Lower lobe of right lung (tissue), 2 donors: ENCODE measurements around the gene CAMK2G. TPM values are rescaled to one million over a fixed set of nuclear protein-coding genes. Genes with fewer than 3 reads are reported as not detected.

Experiments
- ATAC-seq, 2 donors: fragments of 200-7000 bp; cut with Tn5 transposase; one replicate each; pipeline ENCODE4 v1.9.1; 2020 to 2022; ENCODE audit warnings: mild to moderate bottlenecking in 2 of 2, moderate library complexity in 2 of 2
- DNase-seq: peaks from one replicate; pipeline ENCODE4 v3.0.0-alpha.2; 2020
- H3K27ac ChIP-seq: fragments of 200-600 bp; one replicate; pipeline ENCODE4 v1.8.0; 2022
- H3K27me3 ChIP-seq: fragments of 200-600 bp; one replicate; pipeline ENCODE4 v1.8.0; 2022; ENCODE audit warnings: low read depth
- H3K36me3 ChIP-seq: fragments of 200-600 bp; one replicate; pipeline ENCODE4 v1.8.0; 2022; ENCODE audit warnings: mild to moderate bottlenecking
- H3K4me1 ChIP-seq: fragments of 200-600 bp; one replicate; pipeline ENCODE4 v1.8.0; 2022
- H3K4me3 ChIP-seq: fragments of 200-600 bp; one replicate; pipeline ENCODE4 v1.8.0; 2022; ENCODE audit warnings: mild to moderate bottlenecking
- H3K9me3 ChIP-seq: fragments of 200-600 bp; one replicate; pipeline ENCODE4 v1.8.0; 2022
- intact Hi-C: fragments of 100-400 bp; cut with DNase I; formaldehyde crosslinking; loops from one replicate; pipeline ENCODE4 v1.11.0; 2022
- total RNA-seq: library from RNA; stranded (reverse); fragmentation: NEBNext Ultra II Directional; extraction: Animal tissue kit (Norgen Biotek cat#: 25700); gene quantifications from one replicate; pipeline ENCODE4 v1.2.1, GENCODE V29; 2021
- TF ChIP-seq, protein P1 (sequence below): fragments of 200-600 bp; IDR thresholded peaks from one replicate; pipeline ENCODE4 v1.8.0; 2022; ENCODE audit warnings: antibody characterized with exemption, mild to moderate bottlenecking
- donor health status: DM: no; HTN: yes; CAD: no; lungs with severe emphysema.

CAMK2G gene
- total RNA-seq, 1 donor from 2014 or later: 38.4 TPM

GRCh38 chr10:73857446-73857845 lies 16.9 kb downstream of the CAMK2G start:
- DNase-seq (no peak), ATAC-seq (no peak)
- no peak overlapping the region for H3K27ac ChIP-seq
- peaks cover 7% of the 10 kb centered on the region for H3K4me1 ChIP-seq
- H3K27me3 ChIP-seq: no peaks in the 10 kb centered on the region
- intact Hi-C loops: no loop called here
- TF ChIP-seq, protein P1, sequence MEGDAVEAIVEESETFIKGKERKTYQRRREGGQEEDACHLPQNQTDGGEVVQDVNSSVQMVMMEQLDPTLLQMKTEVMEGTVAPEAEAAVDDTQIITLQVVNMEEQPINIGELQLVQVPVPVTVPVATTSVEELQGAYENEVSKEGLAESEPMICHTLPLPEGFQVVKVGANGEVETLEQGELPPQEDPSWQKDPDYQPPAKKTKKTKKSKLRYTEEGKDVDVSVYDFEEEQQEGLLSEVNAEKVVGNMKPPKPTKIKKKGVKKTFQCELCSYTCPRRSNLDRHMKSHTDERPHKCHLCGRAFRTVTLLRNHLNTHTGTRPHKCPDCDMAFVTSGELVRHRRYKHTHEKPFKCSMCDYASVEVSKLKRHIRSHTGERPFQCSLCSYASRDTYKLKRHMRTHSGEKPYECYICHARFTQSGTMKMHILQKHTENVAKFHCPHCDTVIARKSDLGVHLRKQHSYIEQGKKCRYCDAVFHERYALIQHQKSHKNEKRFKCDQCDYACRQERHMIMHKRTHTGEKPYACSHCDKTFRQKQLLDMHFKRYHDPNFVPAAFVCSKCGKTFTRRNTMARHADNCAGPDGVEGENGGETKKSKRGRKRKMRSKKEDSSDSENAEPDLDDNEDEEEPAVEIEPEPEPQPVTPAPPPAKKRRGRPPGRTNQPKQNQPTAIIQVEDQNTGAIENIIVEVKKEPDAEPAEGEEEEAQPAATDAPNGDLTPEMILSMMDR: no peak
- peaks cover 83% of the 10 kb centered on the region for H3K36me3 ChIP-seq
- no peak overlapping the region for H3K4me3 ChIP-seq
- no peaks in the 10 kb centered on the region for H3K9me3 ChIP-seq

DNA sequence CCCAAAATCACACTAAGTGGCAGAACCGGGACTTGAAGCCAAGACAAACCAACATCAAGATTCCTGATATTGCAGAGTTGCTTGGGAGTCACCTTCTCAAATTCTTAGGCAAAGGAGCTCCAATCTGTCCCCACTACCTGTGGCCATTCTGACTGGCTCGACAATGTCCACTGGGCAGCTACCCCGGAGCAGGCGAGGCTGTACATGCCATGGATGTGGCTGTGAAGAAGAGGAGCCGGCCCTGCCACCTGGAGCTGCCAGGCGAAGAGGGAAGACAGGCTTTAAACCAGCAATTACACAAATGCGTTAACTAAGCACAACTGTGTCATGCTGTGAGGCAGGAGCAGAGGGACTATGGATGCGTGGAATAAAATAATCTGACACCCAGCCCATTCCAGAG lies 18.1 kb downstream of the CAMK2G start:
- Histone ChIP-seq H3K4me1 (no peaks in the 10 kb centered on the region), H3K27me3 (no peaks in the 10 kb centered on the region), H3K36me3 (peaks cover 89% of the 10 kb centered on the region), H3K27ac (no peak overlapping the region), H3K9me3 (no peaks in the 10 kb centered on the region), H3K4me3 (no peak overlapping the region)
- intact Hi-C loops: no loop called here
- TF ChIP-seq, protein P1: no peak
- ATAC-seq (no peak), DNase-seq (no peak)

DNA sequence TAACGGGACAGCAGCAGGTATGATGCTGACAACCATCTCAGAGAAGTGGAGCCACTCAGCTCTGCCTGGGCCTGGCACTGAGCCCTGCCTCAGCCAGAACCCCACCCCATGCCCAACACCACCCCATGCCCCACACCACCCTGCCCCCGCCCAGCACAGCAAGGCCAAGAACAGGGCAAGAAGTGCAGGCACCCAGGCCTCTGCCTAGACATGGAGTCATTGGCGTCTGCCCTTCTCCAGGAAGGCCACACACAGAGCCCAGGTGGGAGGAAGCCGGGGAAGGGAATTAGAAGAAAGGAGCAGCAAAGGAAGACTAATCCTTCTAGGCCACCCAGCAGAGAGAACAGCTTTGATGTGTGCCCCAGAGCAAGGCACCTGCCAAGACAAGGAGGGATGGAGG lies 18.9 kb downstream of the CAMK2G start:
- intact Hi-C loops: no loop called here
- DNase-seq: no peak
- ATAC-seq: peak; percentile 20 to 42

DNA sequence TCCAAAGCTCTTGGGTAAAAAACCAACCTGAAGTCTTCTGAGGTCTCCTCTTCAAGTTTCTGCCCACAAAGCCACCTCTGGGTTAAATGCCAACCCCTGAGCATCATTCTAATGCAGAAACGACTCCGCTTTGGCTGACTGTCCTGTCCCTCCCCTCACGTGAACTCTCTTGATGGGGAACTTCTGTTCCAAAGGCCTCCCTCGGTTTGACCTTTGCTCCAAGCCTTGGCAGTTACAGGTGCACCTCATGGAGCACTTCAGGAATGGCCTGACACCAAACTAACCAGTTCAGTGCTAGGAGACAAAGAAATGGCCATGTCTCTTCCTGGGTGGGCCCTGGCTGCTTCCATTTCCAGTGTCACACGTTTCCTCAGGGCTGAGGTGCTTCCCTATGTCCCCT lies 20.0 kb downstream of the CAMK2G start:
- Histone ChIP-seq H3K27me3 (no peaks in the 10 kb centered on the region), H3K4me3 (no peak overlapping the region), H3K27ac (no peak overlapping the region), H3K9me3 (no peaks in the 10 kb centered on the region), H3K36me3 (peaks cover 78% of the 10 kb centered on the region), H3K4me1 (peaks cover 15% of the 10 kb centered on the region)
- DNase-seq (no peak), ATAC-seq (no peak)
- intact Hi-C loops: no loop called here
- TF ChIP-seq, protein P1: no peak

More for the DNA sequence above, 18.9 kb downstream of the CAMK2G start:
- TF ChIP-seq, protein P1: no peak
- Histone ChIP-seq H3K4me1 (peaks cover 4% of the 10 kb centered on the region), H3K4me3 (no peak overlapping the region), H3K36me3 (peaks cover 89% of the 10 kb centered on the region), H3K27me3 (no peaks in the 10 kb centered on the region), H3K9me3 (no peaks in the 10 kb centered on the region), H3K27ac (no peak overlapping the region)

DNA sequence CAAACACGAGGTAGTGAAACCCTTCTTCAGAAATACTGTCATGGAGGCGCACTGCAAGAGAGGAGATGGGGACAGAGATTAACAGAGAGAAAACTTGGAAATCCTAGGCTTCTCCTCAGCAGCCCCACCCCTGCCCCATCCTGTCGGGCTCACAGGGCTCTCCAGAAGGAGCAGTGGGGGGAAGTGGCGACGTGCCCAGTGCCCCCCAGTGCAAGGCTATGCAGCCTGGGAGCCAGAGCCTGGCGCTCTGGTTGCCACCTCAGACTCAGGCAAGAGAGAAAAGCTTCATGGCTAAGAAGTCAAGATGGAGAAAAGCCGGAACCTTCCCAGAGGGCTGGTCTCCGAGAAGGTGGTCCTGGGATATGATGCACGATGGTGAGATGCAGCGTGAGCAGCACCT lies 21.2 kb downstream of the CAMK2G start:
- intact Hi-C loops: no loop called here
- H3K36me3 ChIP-seq: peaks cover 75% of the 10 kb centered on the region
- TF ChIP-seq, protein P1: no peak
- peaks cover 20% of the 10 kb centered on the region for H3K4me1 ChIP-seq
- no peaks in the 10 kb centered on the region for H3K27me3 ChIP-seq
- no peak overlapping the region for H3K27ac ChIP-seq
- H3K9me3 ChIP-seq: no peaks in the 10 kb centered on the region
- no peak for DNase-seq
- no peak overlapping the region for H3K4me3 ChIP-seq
- no peak for ATAC-seq
